ENCODE results near the gene ZBTB47. TPM values are rescaled to one million over a fixed set of nuclear protein-coding genes. Genes with fewer than 3 reads are reported as not detected.

ZBTB47 gene
- total RNA-seq, 4 donors from 2014 or later = 5.0 to 34.3 (median 10.3) TPM

- peaks cover 3 to 21% (median 8%) of the 10 kb centered on the region in 3 donors for H3K36me3 ChIP-seq
- DNase-seq = no peak
- no peak overlapping the region for H3K4me3 ChIP-seq
- no peaks in the 10 kb centered on the region for H3K27me3 ChIP-seq
- TF ChIP-seq POLR2A (IDR thresholded peaks at IDR 0.05) = no peak
- no peak for TF ChIP-seq CTCF (IDR thresholded peaks at IDR 0.05)
- H3K4me1 ChIP-seq = peaks cover 10 to 53% (median 20%) of the 10 kb centered on the region in 3 donors
- 80 to 94% methylated on average over 3 to 5 of the region's 5 CpGs for WGBS, 2 donors
- H3K27ac ChIP-seq = no peak overlapping the region
- no peaks in the 10 kb centered on the region for H3K9me3 ChIP-seq
- intact Hi-C loops (cut with DNase I) = no loop called here
Measured at GRCh38 chr3:42661593-42662022, 8.1 kb downstream of the ZBTB47 start.

DNA sequence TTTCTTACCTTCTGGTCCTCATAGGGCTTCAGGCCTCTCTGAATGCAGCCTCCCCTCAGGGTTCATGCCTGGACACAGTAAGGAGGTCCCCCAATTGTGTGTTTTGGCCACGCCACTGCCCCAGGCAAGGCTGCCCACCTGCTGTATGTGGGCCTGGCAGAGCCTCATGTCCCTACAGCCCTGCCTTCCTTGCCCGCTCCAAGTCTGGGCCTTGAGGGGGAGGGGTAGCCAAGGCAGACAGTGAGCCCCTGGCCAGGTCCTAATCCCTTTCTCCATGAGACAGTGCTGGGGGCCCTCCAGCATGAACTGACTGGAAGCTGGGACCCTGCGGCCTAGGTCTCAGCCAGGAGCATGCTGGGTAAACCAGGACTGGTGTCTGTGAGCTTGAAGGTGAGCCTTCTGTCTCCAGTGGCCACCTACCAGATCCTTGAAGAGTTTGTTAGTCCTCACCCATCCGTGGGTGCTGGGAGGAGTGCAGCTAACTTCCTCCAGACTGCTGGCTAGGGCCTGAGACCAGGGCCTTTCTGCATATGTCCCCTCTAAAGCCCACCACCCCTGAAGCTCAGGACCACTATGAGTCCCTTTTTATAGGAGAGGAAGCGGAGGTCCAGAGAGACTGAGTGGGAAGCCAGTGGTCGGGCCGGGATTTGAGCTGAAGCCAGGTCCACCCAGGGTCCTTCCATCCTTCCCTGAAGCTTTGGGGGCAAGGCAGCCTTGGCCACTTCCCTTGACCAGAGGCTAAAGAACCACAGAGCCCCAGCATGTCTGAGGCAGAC lies 8.7 kb downstream of the ZBTB47 start:
- Histone ChIP-seq H3K4me1 (peaks cover 10 to 53% (median 21%) of the 10 kb centered on the region in 3 donors), H3K36me3 (peaks cover 3 to 21% (median 8%) of the 10 kb centered on the region in 3 donors), H3K27me3 (no peaks in the 10 kb centered on the region), H3K4me3 (no peak overlapping the region), H3K27ac (no peak overlapping the region), H3K9me3 (no peaks in the 10 kb centered on the region)
- no peak for TF ChIP-seq POLR2A (IDR thresholded peaks at IDR 0.05)
- TF ChIP-seq CTCF (IDR thresholded peaks at IDR 0.05) = no peak
- intact Hi-C loops (cut with DNase I) = no loop called here
- 63 to 100% methylated on average over 2 to 4 of the region's 7 CpGs for WGBS, 2 donors
- DNase-seq = no peak

DNA sequence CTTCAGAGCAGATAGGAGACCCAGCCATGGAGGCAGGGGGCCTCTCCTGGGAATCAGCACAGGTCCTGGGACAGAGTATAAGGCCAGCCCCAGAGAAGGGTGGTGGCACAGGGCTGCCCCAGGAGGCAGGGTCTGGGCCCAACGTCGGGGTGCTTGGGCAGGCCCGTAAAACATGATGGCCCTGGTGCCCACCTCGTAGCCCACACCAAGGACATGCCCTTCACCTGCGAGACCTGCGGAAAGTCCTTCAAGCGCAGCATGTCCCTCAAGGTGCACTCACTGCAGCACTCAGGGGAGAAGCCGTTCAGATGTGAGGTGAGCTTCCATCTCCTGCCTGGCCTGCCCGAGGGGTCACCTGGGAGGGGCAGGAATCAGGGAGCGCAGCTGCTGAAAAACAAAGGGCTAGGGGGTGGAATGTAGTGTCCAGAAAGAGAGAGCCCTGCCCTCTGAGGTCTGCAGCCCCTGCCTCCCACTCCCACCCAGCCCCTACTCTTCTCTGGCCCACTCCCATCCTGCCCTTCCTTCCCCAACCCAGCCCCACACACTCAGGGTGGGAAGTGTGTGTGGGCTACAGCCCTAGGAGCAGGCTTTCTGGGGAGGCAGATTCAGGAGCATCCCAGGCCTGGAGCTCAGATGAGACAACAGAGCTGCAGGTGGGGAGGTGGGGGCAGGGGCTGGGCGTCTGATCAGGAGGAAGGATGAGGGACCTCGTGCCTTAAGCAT lies 9.5 kb downstream of the ZBTB47 start:
- 85 to 88% methylated on average over 3 to 9 of the region's 12 CpGs for WGBS, 2 donors
- DNase-seq = no peak
- H3K27me3 ChIP-seq = no peaks in the 10 kb centered on the region

DNA sequence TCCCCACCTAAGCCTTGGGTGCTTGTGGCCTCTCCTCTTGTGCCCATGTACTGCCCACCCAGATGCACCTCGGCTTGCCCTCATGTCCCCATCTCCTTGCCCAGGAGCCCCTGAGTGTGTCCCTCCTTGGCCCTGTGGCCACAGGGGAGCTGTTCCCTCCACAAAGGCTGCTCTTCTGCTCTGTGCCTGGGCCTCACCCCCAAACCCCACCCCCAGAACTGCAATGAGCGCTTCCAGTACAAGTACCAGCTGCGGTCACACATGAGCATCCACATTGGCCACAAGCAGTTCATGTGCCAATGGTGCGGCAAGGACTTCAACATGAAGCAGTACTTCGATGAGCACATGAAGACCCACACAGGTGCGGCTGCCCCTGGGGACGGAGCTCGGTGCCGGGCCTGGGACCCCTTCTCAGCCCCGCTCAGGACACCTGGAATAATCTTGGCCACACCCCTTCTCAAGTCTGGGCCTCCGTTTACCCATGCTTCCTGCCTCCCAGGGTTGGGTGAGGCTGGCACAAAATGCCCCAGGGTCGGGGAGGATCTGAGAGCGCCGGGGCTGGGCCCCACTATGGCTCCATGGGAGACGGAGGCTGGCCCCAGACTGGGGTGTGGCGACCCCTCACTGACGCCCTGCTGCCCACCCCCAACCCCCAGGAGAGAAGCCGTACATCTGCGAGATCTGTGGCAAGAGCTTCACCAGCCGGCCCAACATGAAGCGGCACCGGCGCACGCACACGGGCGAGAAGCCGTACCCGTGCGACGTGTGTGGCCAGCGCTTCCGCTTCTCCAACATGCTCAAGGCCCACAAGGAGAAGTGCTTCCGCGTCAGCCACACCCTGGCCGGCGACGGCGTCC lies 10.3 kb downstream of the ZBTB47 start:
- intact Hi-C loops (cut with DNase I) = no loop called here
- Histone ChIP-seq H3K4me3 (no peak overlapping the region), H3K27ac (no peak overlapping the region), H3K9me3 (no peaks in the 10 kb centered on the region), H3K4me1 (peaks cover 10 to 58% (median 14%) of the 10 kb centered on the region in 3 donors), H3K36me3 (peaks cover 0 to 13% (median 8%) of the 10 kb centered on the region in 3 donors), H3K27me3 (peaks cover 0 to 3% (median 0%) of the 10 kb centered on the region in 4 donors)
- DNase-seq = no peak
- 70 to 96% methylated on average over 4 to 5 of the region's 38 CpGs for WGBS, 2 donors
- TF ChIP-seq POLR2A (IDR thresholded peaks at IDR 0.05) (no peak), CTCF (IDR thresholded peaks at IDR 0.05) (no peak)

More for the DNA sequence above, 9.5 kb downstream of the ZBTB47 start:
- no peak overlapping the region for H3K4me3 ChIP-seq
- intact Hi-C loops (cut with DNase I) = no loop called here
- H3K9me3 ChIP-seq = no peaks in the 10 kb centered on the region
- TF ChIP-seq POLR2A (IDR thresholded peaks at IDR 0.05) (no peak), CTCF (IDR thresholded peaks at IDR 0.05) (no peak)
- H3K36me3 ChIP-seq = peaks cover 3 to 21% (median 8%) of the 10 kb centered on the region in 3 donors
- no peak overlapping the region for H3K27ac ChIP-seq
- H3K4me1 ChIP-seq = peaks cover 10 to 58% (median 21%) of the 10 kb centered on the region in 3 donors
